Measurements from ENCODE around the gene SPN.
"Not testable (repeated sequence)": the region's sequence is repeated elsewhere in the genome, so short reads cannot be mapped to it uniquely, and the experiment has no call there.

The SPN gene

GRCh38 chr16:29705030-29705429, 42.0 kb downstream of the SPN start:
- no peak for DNase-seq (ENCODE audit: low read depth)

- not testable (repeated sequence) for DNase-seq (ENCODE audit: low read depth)
Observed at GRCh38 chr16:29707160-29707559, 44.1 kb downstream of the SPN start.

- DNase-seq (ENCODE audit: low read depth): no peak
Observed at GRCh38 chr16:29708917-29709600, 46.0 kb downstream of the SPN start.

GRCh38 chr16:29709657-29710056, 46.6 kb downstream of the SPN start:
- not testable (repeated sequence) for DNase-seq (ENCODE audit: low read depth)

- peak; percentile 38 for DNase-seq (ENCODE audit: low read depth)
Observed at GRCh38 chr16:29710227-29711219, 47.5 kb downstream of the SPN start.

GRCh38 chr16:29712809-29713208, 49.8 kb downstream of the SPN start:
- DNase-seq (ENCODE audit: low read depth): no peak

- no peak for DNase-seq (ENCODE audit: low read depth)
Observed at GRCh38 chr16:29714396-29714795, 51.3 kb downstream of the SPN start.

GRCh38 chr16:29714972-29715371, 51.9 kb downstream of the SPN start:
- no peak for DNase-seq (ENCODE audit: low read depth)

- DNase-seq (ENCODE audit: low read depth): no peak
Observed at GRCh38 chr16:29717113-29717512, 54.1 kb downstream of the SPN start.

GRCh38 chr16:29719063-29719462, 56.0 kb downstream of the SPN start:
- no peak for DNase-seq (ENCODE audit: low read depth)

Data from HS-5 (cell line).